GM12878 (cell line): ENCODE data around the gene TRIP12. TPM values are rescaled to one million over a fixed set of nuclear protein-coding genes. Genes with fewer than 3 reads are reported as not detected.

ENCODE experiments used
- ATAC-seq: fragments of 200-7000 bp; cut with Tn5 transposase; 3 replicates; pipeline ENCODE4 v1.9.1; 2020; ENCODE audit warnings: mild to moderate bottlenecking, moderate library complexity
- BruUV-seq: library from RNA; stranded (reverse); fragments of 400-500 nt; replicated peaks from 2 replicates; lab custom pipeline; 2021; lab: Mats Ljungman, UMichigan
- CTCF ChIA-PET: fragments of 300-600 bp; sonication (Branson Sonifier 250); formaldehyde crosslinking; extraction: SDS; loops from one replicate; lab custom pipeline; 2021; ENCODE audit warnings: inconsistent platforms; lab: Yijun Ruan, JAX
- POLR2A ChIA-PET: fragments of 350-600 bp; formaldehyde crosslinking; extraction: SDS; loops from one replicate; lab custom pipeline; 2021; ENCODE audit warnings: inconsistent platforms; lab: Charles Lee
- RAD21 ChIA-PET: fragments of 300-600 bp; sonication (Branson Sonifier 250); formaldehyde crosslinking; loops from one replicate; lab custom pipeline; 2023; ENCODE audit warnings: antibody characterized with exemption; ENCODE audit not compliant: unreplicated experiment; lab: Charles Lee
- SMC1A ChIA-PET: fragments of 300-600 bp; sonication (Branson Sonifier 250); formaldehyde crosslinking; loops from one replicate; lab custom pipeline; 2023; ENCODE audit not compliant: unreplicated experiment, uncharacterized antibody; lab: Charles Lee
- DNase-seq: peaks from one replicate; pipeline ENCODE4 v3.0.0-alpha.2; 2011; ENCODE audit warnings: low read depth, low spot score
- FAIRE-seq: peaks from 3 replicates; lab custom pipeline; 2011; peaks lifted over from hg19 to GRCh38; lab: Jason Lieb, UNC
- H2AFZ ChIP-seq: 2 replicates; pipeline ENCODE4 v1.6.0; 2011; ENCODE audit warnings: low read depth, low read length, control low read depth; ENCODE audit not compliant: control insufficient read depth
- H3K27ac ChIP-seq: 2 replicates; pipeline ENCODE4 v1.5.1; 2011; ENCODE audit warnings: control low read depth; ENCODE audit not compliant: control insufficient read depth, insufficient read depth
- H3K27me3 ChIP-seq, 2 experiments: replicated peaks in 1 of 2; 2 replicates each; pipeline versions ENCODE4 v1.6.0 to v1.6.1; 2011; ENCODE audit warnings: low read length in 1 of 2; ENCODE audit not compliant: control insufficient read depth in 2 of 2, insufficient read depth in 2 of 2
- H3K36me3 ChIP-seq, 2 experiments: 2 replicates each; pipeline ENCODE4 v1.5.1; 2011; ENCODE audit warnings: low read length in 1 of 2; ENCODE audit not compliant: control insufficient read depth in 2 of 2, insufficient read depth in 2 of 2
- H3K4me1 ChIP-seq: 2 replicates; pipeline ENCODE4 v1.6.1; 2011; ENCODE audit warnings: mild to moderate bottlenecking, low read length, moderate library complexity, mixed read lengths; ENCODE audit not compliant: control insufficient read depth, insufficient read depth
- H3K4me2 ChIP-seq: 2 replicates; pipeline ENCODE4 v1.6.0; 2011; ENCODE audit warnings: control low read depth; ENCODE audit not compliant: control insufficient read depth, insufficient read depth
- H3K4me3 ChIP-seq: fragments of 200-600 bp; sonication (generic); 2 replicates; pipeline ENCODE4 v1.5.1; 2016
- H3K79me2 ChIP-seq: 2 replicates; pipeline ENCODE4 v1.6.0; 2011; ENCODE audit warnings: low read length; ENCODE audit not compliant: control insufficient read depth, insufficient read depth
- H3K9ac ChIP-seq: 2 replicates; pipeline ENCODE4 v1.8.0; 2011; ENCODE audit warnings: low read length, control low read depth, mixed read lengths; ENCODE audit not compliant: control insufficient read depth, insufficient read depth
- H3K9me3 ChIP-seq: replicated peaks from 3 replicates; pipeline ENCODE4 v1.5.1; 2011; ENCODE audit warnings: mild to moderate bottlenecking, low read length; ENCODE audit not compliant: control insufficient read depth, insufficient read depth
- H4K20me1 ChIP-seq: 2 replicates; pipeline ENCODE4 v1.6.0; 2011; ENCODE audit not compliant: control insufficient read depth, insufficient read depth
- BCLAF1 ChIP-seq: fragments of 450-650 bp; IDR thresholded peaks from 2 replicates; pipeline ENCODE4 v1.6.1; 2017; ENCODE audit warnings: antibody characterized with exemption, mild to moderate bottlenecking, moderate library complexity
- CBFB ChIP-seq: IDR thresholded peaks from 2 replicates; pipeline ENCODE4 v1.6.1; 2016; ENCODE audit warnings: antibody characterized with exemption, low read depth
- CHD4 ChIP-seq: fragments of 200-600 bp; sonication (generic); IDR thresholded peaks from 2 replicates; pipeline ENCODE4 v1.6.1; 2016; ENCODE audit warnings: mild to moderate bottlenecking
- CTCF ChIP-seq, 3 experiments: IDR thresholded peaks in 2 of 3; conservative IDR thresholded peaks in 1 of 3; 2 replicates each; pipeline ENCODE4 v1.5.1; 2011; ENCODE audit warnings: low read depth in 3 of 3, low read length in 3 of 3, mild to moderate bottlenecking in 3 of 3, control low read depth in 2 of 3, moderate library complexity in 2 of 3, inconsistent platforms in 1 of 3, mixed read lengths in 1 of 3; ENCODE audit not compliant: control insufficient read depth in 2 of 3, insufficient read depth in 1 of 3; ENCODE audit errors: extremely low read depth in 1 of 3
- ELK1 ChIP-seq: IDR thresholded peaks from 2 replicates; pipeline ENCODE4 v1.6.1; 2012; ENCODE audit warnings: low read depth, low read length, improper control_type of control experiment
- EP300 ChIP-seq, 2 experiments: fragments of 150-350 bp in 1 of 2; IDR thresholded peaks; 2 replicates each; pipeline ENCODE4 v1.6.1; 2011 to 2012; ENCODE audit warnings: low read depth in 2 of 2, low read length in 2 of 2, borderline replicate concordance in 1 of 2, improper control_type of control experiment in 1 of 2, inconsistent platforms in 1 of 2; ENCODE audit not compliant: control insufficient read depth in 1 of 2
- FOXM1 ChIP-seq: IDR thresholded peaks from 2 replicates; pipeline ENCODE4 v1.6.1; 2012; ENCODE audit warnings: low read depth, mild to moderate bottlenecking, inconsistent platforms, low read length, moderate library complexity
- JUND ChIP-seq: IDR thresholded peaks from 2 replicates; pipeline ENCODE4 v1.6.1; 2012; ENCODE audit warnings: low read depth, mild to moderate bottlenecking, low read length, improper control_type of control experiment, moderate library complexity
- KAT2A ChIP-seq: conservative IDR thresholded peaks from 2 replicates; pipeline ENCODE4 v1.6.1; 2011; ENCODE audit warnings: low read depth, low read length; ENCODE audit not compliant: control insufficient read depth
- NBN ChIP-seq: fragments of 450-650 bp; IDR thresholded peaks from 2 replicates; pipeline ENCODE4 v1.6.1; 2016
- PAX5 ChIP-seq: IDR thresholded peaks from 2 replicates; pipeline ENCODE4 v1.6.1; 2011; ENCODE audit warnings: low read depth, low read length, borderline replicate concordance
- PML ChIP-seq: IDR thresholded peaks from 2 replicates; pipeline ENCODE4 v1.6.1; 2012; ENCODE audit warnings: low read length, inconsistent platforms
- POLR2A ChIP-seq: IDR thresholded peaks from 2 replicates; pipeline ENCODE4 v1.6.1; 2011; ENCODE audit warnings: low read depth, mild to moderate bottlenecking, low read length
- RELA ChIP-seq: fragments of 450-650 bp; IDR thresholded peaks from 2 replicates; pipeline ENCODE4 v1.8.0; 2014; ENCODE audit warnings: borderline replicate concordance; ENCODE audit not compliant: partially characterized antibody
- RFX5 ChIP-seq: IDR thresholded peaks from 2 replicates; pipeline ENCODE4 v1.6.1; 2011; ENCODE audit warnings: low read depth, low read length, improper control_type of control experiment
- RUNX3 ChIP-seq: IDR thresholded peaks from 2 replicates; pipeline ENCODE4 v1.6.1; 2012; ENCODE audit warnings: low read length, inconsistent platforms
- SMARCA5 ChIP-seq: fragments of 450-650 bp; IDR thresholded peaks from 2 replicates; pipeline ENCODE4 v1.6.1; 2017; ENCODE audit warnings: mild to moderate bottlenecking
- SRF ChIP-seq, 2 experiments: IDR thresholded peaks; 2 replicates each; pipeline ENCODE4 v1.6.1; 2011; ENCODE audit warnings: low read depth in 2 of 2, low read length in 2 of 2, mild to moderate bottlenecking in 1 of 2, moderate library complexity in 1 of 2
- TBL1XR1 ChIP-seq: IDR thresholded peaks from 2 replicates; pipeline ENCODE4 v1.6.1; 2012; ENCODE audit warnings: low read depth, low read length, improper control_type of control experiment
- WGBS: methylation state at CpG from one replicate; pipeline ENCODE4 v1.1.6; 2016; ENCODE audit warnings: low lambda C conversion rate; ENCODE audit not compliant: insufficient replicate concordance, insufficient coverage; ENCODE audit errors: missing lambda C conversion rate; 5-methylcytosine and 5-hydroxymethylcytosine counted together
- in situ Hi-C: fragments of 300-500 bp; cut with MboI; formaldehyde crosslinking; loops from 9 replicates; pipeline ENCODE4 v1.14.3; 2018; ENCODE audit warnings: mixed read lengths
- intact Hi-C: fragments of 100-400 bp; cut with micrococcal nuclease; formaldehyde crosslinking; loops from one replicate; pipeline ENCODE4 v1.14.2; 2022; ENCODE audit not compliant: unreplicated experiment
- polyA plus RNA-seq, 11 experiments: library from polyadenylated mRNA; depleted of rRNA in 4 of 11; unstranded in 6 of 11; stranded (reverse) in 5 of 11; fragments of >200 nt; fragmentation: Nextera tagmentation in 4 of 11; fragmentation: Illumina TruSeq in 1 of 11; extraction: Ambion mirVana in 4 of 11; extraction: Trizol in 1 of 11; gene quantifications; 1 replicate in 1 of 11; 2 replicates in 10 of 11; pipeline versions ENCODE4 v1.2.1 to v1.2.3, GENCODE V29; 2011 to 2016; ENCODE audit warnings: inconsistent platforms in 2 of 11, missing spikeins in 2 of 11, low read depth in 1 of 11
- total RNA-seq, 4 experiments: library from RNA; depleted of rRNA in 3 of 4; stranded (reverse); fragments of >200 nt in 3 of 4; fragmentation: Illumina TruSeq in 1 of 4; extraction: Trizol in 1 of 4; gene quantifications; 2 replicates each; pipeline versions ENCODE4 v1.2.1 to v1.2.3, GENCODE V29; 2013 to 2021

The TRIP12 gene
- total and polyA plus RNA-seq, 10 of the 15 experiments (the other 5 are each of a cell fraction or from before 2014, with no cell fraction given), result 23.1 to 207 (median 97.0) TPM

GRCh38 chr2:229805559-229805958 is 116.2 kb downstream of the TRIP12 start:
- Histone ChIP-seq H2AFZ (no peak overlapping the region), H3K4me1 (no peaks in the 10 kb centered on the region), H3K27me3 (no peaks in the 10 kb centered on the region), H3K27ac (no peak overlapping the region), H3K9ac (no peak overlapping the region), H3K36me3 (peaks cover 4 to 28% of the 10 kb centered on the region in 2 experiments), H3K9me3 (no peaks in the 10 kb centered on the region), H3K4me2 (no peak overlapping the region), H4K20me1 (no peaks in the 10 kb centered on the region), H3K4me3 (no peak overlapping the region), H3K79me2 (no peaks in the 10 kb centered on the region)
- in situ Hi-C loops (no loop called here), intact Hi-C loops (loop anchor here (10.0 kb wide), 1 partner anchor 259 kb away; the partner anchor contains the start of gene SLC16A14)
- ChIA-PET CTCF (interaction anchor here (1.1 to 2.0 kb wide), 2 partner anchors 11 to 105 kb away, joined by 3 to 5 read pairs; no protein-coding TSS in a partner anchor), SMC1A (no interaction called here), POLR2A (no interaction called here), RAD21 (no interaction called here)
- 85% methylated on average over 6 of the region's 6 CpGs for WGBS
- TF ChIP-seq RELA, result no peak
- no peak for TF ChIP-seq PAX5
- TF ChIP-seq EP300 (IDR thresholded peaks at IDR 0.05; ENCODE audit: borderline replicate concordance in 1 of 2, control insufficient read depth in 1 of 2, low read depth in 2 of 2, low read length in 2 of 2), result no peak
- no peak for TF ChIP-seq ELK1
- no peak for TF ChIP-seq POLR2A
- no peak for TF ChIP-seq RFX5
- TF ChIP-seq KAT2A, result no peak
- no peak for TF ChIP-seq CBFB
- no peak for TF ChIP-seq BCLAF1
- no peak for TF ChIP-seq SRF (IDR thresholded peaks at IDR 0.05; ENCODE audit: low read depth in 2 of 2, low read length in 2 of 2)
- TF ChIP-seq PML, result no peak
- TF ChIP-seq JUND, result no peak
- no peak for TF ChIP-seq SMARCA5
- no peak for TF ChIP-seq FOXM1
- no peak for TF ChIP-seq RUNX3
- no peak for TF ChIP-seq TBL1XR1
- TF ChIP-seq CHD4, result no peak
- no peak for TF ChIP-seq NBN
- no peak for TF ChIP-seq CTCF (IDR thresholded peaks at IDR 0.05 in 2 of 3, conservative IDR thresholded peaks at IDR 0.05 in 1 of 3; ENCODE audit: control insufficient read depth in 2 of 3, extremely low read depth in 1 of 3, insufficient read depth in 1 of 3, low read depth in 3 of 3, low read length in 3 of 3)
- BruUV-seq, result no TSS peak
- FAIRE-seq, result no peak
- no peak for DNase-seq
- ATAC-seq, result no peak
